Fibroblast of peridontal ligament (primary cell): ENCODE data around the gene GRIA1.

ENCODE experiments used
- DNase-seq: peaks from one replicate; pipeline ENCODE4 v3.0.0-alpha.2; 2010; ENCODE audit errors: extremely low read depth

Gene GRIA1

GRCh38 chr5:153498516-153498915 is 8.0 kb downstream of the GRIA1 start:
- peak; percentile 79 for DNase-seq

GRCh38 chr5:153500178-153500577 is 9.7 kb downstream of the GRIA1 start:
- DNase-seq, result no peak

DNA sequence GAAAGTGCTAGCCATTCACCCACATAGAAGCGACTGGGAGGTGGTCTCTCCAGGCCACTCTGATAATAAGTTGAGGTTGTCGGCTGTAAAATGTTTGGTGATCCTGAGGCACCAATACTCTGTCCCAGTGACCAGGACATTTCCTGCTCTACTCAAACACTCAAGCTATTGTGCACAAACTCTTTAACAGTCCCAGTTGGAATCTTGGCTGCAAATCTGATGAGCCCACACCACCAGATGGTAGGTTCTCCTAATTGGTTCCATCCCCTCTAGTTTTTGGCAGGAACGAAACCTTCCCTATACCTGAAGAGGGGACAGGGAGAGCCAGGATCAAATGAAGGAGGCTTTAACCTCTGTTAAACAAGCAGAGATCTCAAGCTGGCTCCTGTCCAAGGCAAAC is 14.3 kb downstream of the GRIA1 start:
- DNase-seq, result no peak

- no peak for DNase-seq
Measured at GRCh38 chr5:153508700-153509099, 18.2 kb downstream of the GRIA1 start.

DNA sequence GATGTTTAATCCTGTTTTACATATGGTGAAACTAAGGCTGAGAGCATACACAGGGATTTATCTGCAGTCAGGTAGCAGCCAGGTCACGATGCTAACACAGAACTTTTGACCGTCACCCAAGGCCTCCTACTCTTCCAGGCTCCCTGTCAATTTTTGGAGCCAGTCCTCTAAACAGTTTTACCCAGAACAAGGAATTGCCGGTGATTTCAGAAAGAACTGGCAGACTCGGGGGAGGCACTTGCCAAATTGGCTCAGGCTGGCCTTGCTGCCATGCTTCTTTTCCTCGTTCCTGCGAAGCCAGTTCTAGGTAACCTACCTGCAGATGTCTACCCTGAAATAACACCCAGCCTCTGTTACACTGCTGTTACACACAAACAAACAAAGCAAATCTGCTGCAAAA is 21.2 kb downstream of the GRIA1 start:
- no peak for DNase-seq

GRCh38 chr5:153513156-153513555 is 22.7 kb downstream of the GRIA1 start:
- DNase-seq, result no peak

DNA sequence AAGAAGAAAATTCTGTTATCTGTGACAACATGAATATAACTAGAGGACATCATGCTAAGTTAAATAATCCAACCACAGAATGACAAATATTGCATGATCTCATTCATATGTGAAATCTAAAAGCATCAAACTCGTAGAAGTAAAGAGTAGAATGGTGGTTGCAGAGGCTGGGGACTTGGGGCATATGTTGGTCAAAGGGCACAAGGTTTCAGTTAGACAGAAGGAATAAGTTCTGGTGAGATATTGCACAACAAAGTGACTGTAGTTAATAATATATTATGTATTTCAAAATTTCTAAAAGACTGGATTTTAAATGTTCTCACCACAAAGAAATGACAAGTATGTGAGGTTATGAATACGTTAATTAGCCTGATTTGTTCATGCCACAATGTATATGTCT is 24.8 kb downstream of the GRIA1 start:
- peak; percentile 66 for DNase-seq

- DNase-seq, result no peak
Measured at GRCh38 chr5:153516504-153517240, 26.2 kb downstream of the GRIA1 start.

- DNase-seq, result no peak
Measured at GRCh38 chr5:153517241-153517611, 26.8 kb downstream of the GRIA1 start.

DNA sequence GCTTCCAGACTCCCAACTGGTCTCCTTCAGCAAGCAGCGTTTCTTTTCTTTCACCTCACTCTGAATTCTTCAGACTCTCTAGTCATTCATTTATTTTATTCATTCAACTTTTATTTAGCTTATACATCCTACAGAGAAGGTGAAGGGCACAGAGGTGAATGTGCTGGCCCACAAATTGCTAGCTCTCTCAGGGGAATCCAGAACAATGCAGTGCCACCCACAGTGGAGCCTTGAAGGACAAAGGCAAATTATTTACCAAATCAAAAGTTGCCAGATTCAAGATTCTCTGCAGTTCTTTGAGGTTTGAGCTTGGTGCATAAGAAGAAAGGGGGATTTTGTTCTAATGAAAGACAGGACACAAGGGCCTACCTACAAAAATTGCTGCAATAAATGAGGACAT is 29.7 kb downstream of the GRIA1 start:
- DNase-seq, result no peak

GRCh38 chr5:153520952-153521351 is 30.5 kb downstream of the GRIA1 start:
- DNase-seq, result no peak

- DNase-seq, result peak; percentile 51
Measured at GRCh38 chr5:153523211-153523610, 32.7 kb downstream of the GRIA1 start.

GRCh38 chr5:153523831-153524230 is 33.4 kb downstream of the GRIA1 start:
- peak; percentile 43 for DNase-seq

DNA sequence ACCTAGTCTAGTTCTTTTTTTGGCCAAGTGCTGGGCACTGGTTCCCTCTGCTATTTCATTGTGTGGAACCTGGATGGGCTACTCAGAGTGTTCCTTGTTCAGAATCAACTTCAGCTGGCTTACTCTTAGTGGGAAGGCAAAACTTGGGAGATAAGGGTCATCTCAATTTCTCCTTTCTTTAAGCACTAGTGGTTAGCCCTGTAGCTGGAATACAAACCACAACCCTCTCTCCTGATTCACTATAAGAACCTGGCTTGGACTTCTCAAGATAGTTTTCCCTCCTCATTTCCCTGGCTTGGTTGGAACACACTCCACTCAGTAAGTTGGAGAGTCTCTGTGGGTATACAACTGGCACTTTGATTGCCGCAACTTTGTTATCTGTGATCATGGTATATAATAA is 35.1 kb downstream of the GRIA1 start:
- DNase-seq, result no peak

DNA sequence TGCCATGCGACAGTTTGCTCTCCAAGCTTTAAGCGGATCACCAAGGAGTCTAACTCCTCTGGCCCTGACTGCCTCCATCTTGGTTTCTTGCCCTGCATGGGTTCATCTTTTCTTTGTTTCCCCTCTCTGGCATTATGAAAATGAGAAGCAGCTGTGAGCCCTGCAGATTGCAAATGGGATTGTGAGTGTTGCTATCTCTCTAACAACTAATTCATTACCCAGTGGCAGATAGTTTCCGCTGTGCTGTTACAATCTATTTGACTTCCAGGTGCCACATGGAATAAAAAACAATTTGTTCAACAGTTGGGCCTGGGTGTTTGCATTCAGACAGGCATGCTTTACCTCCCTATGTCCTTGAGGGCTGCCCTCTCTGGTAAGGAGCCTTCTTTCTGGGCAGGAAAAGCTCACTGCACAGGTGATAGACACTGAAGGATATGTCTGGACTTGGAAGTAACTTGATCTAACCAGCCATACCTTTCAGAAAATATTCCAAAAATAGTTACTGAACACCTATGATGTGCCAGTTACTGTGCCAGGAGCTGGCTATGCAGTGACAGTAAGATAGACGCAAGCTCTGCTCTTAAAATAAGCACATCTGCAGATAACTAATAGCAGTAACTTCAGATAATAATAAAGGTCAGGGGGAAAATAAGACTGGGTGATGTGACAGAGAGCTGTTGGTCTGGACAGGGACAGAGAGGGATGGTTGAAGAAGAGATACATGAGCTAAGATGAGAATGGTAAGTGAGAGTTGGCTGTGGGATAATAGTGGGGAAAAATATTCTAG is 40.1 kb downstream of the GRIA1 start:
- no peak for DNase-seq

GRCh38 chr5:153533546-153533945 is 43.1 kb downstream of the GRIA1 start:
- no peak for DNase-seq

DNA sequence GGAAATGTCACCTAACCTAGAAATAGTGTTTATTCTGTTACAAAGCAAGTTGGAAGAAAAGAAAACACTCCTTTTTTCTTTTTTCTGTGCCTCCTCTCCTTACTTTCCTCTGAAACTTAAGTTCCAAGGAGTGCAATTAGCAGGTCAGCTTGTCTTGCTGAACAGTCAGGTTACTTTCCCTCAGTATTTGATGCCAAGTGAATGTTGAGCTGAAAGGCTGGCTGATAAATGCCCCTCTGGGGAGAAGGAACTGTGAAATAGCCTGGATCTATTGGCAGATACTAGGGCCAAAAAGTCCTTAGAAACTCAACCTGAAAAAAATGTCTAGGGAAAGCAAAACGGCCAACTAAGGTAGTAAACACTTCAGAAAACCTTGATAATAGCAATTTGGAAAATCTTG is 43.6 kb downstream of the GRIA1 start:
- DNase-seq, result no peak

- no peak for DNase-seq
Measured at GRCh38 chr5:153537207-153537606, 46.7 kb downstream of the GRIA1 start.

GRCh38 chr5:153539983-153540382 is 49.5 kb downstream of the GRIA1 start:
- DNase-seq, result no peak

DNA sequence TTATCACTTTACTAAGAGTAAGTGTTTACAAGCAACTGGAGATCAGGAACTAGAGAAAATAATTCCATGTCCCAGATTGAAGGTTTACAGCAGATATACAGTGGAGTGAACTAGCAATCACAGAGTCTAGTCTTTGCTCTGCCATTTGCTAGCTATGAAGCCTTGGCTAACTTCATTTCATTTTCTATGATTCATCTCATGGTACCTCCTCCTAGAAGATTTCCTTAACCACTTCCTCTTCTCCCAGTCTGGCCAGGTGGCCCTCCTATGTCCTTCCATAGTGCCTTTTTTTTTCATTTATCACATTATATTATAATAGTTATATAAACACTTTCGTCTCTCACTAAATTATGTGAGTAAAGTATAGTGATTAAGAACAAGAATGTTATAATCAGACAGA is 52.1 kb downstream of the GRIA1 start:
- DNase-seq, result no peak

DNA sequence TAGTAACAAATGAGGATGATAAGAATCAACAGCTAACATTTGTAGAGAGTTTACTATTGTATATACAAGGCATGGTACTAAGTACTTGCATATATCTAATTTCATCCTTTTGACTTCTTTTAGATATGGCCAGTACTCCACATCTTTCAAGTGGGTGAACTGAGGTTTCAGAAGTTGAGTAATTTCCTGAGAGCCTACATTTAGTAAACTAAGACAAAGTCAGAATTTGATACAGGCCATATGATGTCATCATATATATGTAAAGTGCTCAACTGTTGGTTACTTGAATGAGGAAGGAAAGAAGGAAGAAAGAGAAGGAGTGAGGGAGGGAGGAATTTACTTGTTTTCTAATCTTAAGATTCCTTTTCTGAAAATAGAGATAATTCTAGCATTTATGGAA is 52.8 kb downstream of the GRIA1 start:
- DNase-seq, result peak; percentile 38

DNA sequence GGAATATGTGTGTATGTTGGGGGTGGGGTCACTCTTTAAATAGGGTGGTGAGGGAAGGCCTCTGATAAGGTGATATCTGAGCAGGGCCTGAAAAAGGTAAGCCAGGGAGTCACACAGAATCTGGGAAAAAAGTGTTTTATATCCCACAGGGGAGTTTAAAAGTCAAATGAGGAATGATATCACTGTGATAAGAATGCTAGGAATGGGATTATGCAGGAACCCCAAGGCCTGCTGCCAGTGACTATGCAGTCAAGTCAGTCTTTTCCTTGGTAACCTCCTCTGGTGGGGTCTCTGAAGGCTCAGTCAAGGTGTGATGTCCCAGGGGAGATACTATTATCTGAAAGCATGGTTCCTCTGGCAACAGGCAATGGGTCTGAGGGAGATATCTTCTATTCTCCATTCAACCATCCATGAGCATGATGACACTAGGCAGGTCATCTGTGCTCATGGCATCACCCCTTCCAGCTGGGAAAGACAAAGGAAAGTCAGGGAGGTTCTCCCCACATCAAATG is 53.5 kb downstream of the GRIA1 start:
- DNase-seq, result no peak

GRCh38 chr5:153544706-153545105 is 54.2 kb downstream of the GRIA1 start:
- DNase-seq, result no peak
